NB4 (cell line): ENCODE results near the gene PIGQ.

Experiments used
- CTCF ChIP-seq: IDR thresholded peaks from one replicate; pipeline ENCODE4 v1.5.1; 2012; ENCODE audit warnings: low read depth, low read length
- POLR2A ChIP-seq: IDR thresholded peaks from 2 replicates; pipeline ENCODE4 v1.6.1; 2011; ENCODE audit warnings: mild to moderate bottlenecking; ENCODE audit not compliant: insufficient read length; ENCODE audit errors: extremely low read depth

- no peak for TF ChIP-seq CTCF
- no peak for TF ChIP-seq POLR2A
These were observed 45.3 kb upstream of the PIGQ start for GRCh38 chr16:524274-525040.
